Pons (tissue), 1 donor: ENCODE measurements around the gene EEF1AKMT1.
"Not testable (repeated sequence)": the region's sequence is repeated elsewhere in the genome, so short reads cannot be mapped to it uniquely, and the experiment has no call there.

Experiments
- DNase-seq: peaks from one replicate; pipeline ENCODE4 v3.0.0-alpha.2; 2016; ENCODE audit warnings: low spot score

EEF1AKMT1 gene

DNA sequence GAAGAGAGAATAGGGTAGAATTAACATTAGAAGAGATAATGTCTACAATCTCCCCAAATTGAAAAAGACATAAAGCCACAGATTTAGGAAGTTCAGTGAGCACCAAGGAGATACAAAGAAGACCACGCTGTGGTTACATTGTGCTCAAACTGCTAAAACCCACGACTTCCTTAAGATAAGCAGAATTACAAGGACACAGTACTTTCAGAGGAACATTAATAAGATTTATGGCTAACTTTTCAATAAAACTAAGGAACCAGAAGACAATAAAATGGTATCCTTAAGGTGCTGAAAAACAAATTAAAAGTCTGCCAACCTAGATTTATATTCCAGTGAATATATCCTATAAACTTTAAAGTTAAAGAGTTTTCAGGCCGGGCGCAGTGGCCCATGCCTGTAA, 77.7 kb downstream of the EEF1AKMT1 start:
- DNase-seq = no peak

DNA sequence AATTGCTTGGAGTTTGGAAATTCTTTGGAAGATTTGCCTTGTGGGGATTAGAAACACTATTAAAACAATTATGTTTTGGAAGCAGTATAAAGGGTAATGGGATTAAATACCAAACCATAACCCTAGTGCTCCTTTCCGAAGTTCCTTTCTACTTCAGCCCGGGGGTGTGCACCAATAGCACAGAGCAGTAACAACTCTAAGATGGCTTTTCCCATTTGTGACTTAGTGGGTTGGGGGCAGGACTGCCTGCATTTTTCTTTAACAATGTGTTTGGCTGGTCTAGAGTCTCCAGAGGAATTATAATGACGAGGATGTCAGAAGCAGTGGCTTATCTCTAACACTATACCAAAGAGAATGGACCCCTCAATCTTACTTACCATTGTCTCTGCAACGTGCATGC, 82.1 kb downstream of the EEF1AKMT1 start:
- DNase-seq = no peak

GRCh38 chr13:20689291-20689690, 84.5 kb downstream of the EEF1AKMT1 start:
- no peak for DNase-seq

DNA sequence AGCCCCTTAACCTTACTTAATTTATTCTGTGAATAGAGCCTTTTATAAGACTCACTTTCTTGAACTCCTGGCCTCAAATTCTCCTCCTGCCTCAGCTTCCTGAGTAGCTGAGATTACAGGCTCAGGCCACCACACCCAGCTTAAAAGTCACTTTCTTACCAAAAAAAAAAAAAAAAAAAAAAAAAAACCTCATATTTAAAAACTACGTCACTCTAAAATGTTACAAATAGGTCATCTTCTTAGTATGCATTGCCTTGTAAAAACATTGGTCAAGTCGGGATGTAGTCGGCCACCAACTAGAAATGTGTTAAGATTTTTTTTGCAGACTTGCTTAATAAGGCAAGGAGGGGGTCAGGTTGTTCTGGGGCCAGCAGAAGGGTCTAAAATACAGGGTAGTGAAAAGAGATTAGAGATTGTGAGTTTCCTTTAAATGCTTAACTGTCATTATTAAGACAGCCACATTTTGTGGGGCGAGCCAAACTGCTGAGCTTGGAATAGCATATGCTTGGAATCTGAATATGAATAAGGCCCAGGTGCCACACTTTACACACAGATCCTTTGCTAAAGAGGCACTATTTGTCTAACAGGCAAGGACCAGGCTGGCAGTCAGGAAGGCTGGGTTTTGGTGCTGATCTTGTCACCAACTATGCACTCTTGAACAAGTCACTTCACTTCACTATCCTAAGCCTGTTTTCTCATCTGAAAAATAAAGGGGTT, 86.7 kb downstream of the EEF1AKMT1 start:
- DNase-seq = no peak

DNA sequence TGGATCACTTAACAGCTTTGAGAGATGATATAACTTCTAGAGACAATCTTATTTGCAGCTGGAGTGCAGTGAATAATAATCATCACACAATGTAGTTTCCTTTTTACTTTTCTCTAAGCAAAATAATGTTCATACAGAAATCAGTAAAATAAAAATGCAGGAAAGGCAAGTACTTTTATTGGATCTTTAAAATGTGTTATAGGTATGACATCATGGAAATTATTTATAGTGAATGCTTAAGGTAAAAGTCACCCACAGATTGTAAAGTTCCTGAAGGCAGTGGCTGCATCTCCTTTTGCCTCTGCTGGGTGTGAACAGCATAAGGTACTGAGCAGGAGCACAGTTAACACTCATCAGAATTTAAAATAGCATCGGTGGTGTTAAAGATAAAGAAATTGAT, 87.6 kb downstream of the EEF1AKMT1 start:
- DNase-seq = no peak

DNA sequence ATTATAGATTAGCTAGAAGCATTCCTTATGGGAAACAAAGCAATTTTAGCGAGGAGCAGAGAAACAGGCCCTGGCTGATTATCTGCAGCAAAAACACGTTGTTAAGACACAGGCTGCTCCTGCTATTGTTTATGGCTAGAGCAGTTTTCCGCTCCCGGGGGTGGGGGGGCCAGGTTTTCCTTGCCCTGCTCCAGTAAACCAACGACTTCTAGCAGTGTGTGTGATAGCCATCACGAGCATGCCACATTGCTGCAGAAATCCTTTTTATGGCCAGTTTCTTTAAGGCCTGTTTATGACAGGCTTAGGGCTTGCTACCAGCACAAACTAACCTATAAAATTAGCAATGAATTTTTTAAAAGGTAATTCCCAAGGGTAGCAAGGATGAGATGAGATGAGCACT, 88.7 kb downstream of the EEF1AKMT1 start:
- no peak for DNase-seq

DNA sequence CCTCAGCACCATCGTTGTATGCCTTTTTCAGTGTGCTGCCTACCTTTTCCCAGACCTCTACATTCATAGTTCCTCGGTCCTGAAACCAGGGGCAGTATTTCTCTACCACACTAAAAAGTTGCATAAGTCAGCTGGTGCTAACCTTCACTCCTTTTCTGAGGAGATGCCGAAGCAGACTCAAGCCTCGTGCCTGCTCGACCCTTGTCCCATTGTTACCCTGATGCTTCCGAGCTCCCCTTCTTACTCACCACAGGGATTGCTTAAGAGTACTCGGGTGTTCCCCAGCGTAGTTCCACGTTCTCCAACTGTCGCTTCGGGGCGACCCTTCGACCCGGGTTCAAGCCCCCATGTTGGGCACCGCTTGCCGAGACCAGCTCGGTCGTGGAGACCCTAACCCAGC, 89.2 kb downstream of the EEF1AKMT1 start:
- DNase-seq = no peak

DNA sequence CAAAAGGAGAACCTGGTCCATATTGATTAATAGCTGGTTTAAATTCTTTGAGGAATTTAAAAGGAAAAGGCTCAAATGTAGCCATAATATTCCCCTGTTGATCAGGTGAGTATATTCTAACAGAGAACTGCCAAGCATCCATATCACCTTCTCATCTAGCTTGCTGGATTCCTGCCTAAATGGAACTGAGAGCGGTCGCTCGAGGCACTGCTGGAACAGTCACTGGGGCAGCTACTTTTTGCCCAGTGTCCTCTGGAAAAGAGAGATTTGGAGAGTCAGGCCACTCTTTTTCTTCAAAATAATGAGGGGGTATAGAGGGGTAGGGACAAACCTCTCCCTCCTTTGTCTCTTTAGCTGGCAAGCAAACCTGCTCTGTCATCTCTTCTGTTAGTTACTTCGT, 89.7 kb downstream of the EEF1AKMT1 start:
- DNase-seq = no peak

GRCh38 chr13:20682061-20682460, 91.7 kb downstream of the EEF1AKMT1 start:
- no peak for DNase-seq

DNA sequence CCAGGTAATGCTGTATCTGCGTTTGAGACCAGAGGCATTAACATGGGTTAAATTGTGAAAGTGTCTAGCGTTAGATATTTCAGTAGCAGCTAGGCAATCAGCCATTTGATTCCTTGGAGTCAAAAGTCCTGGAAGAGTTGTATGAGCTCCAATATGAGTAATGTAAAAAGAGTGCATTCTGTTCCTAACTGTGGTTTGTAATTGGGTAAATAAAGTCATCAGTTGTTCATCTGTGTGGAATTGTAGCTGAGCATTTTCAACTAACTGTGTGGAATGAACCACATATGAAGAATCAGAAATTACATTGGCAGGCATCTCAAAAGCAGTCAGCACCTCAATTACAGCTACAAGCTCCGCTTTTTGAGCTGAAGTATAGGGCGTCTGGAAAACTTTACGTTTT, 92.3 kb downstream of the EEF1AKMT1 start:
- not testable (repeated sequence) for DNase-seq

DNA sequence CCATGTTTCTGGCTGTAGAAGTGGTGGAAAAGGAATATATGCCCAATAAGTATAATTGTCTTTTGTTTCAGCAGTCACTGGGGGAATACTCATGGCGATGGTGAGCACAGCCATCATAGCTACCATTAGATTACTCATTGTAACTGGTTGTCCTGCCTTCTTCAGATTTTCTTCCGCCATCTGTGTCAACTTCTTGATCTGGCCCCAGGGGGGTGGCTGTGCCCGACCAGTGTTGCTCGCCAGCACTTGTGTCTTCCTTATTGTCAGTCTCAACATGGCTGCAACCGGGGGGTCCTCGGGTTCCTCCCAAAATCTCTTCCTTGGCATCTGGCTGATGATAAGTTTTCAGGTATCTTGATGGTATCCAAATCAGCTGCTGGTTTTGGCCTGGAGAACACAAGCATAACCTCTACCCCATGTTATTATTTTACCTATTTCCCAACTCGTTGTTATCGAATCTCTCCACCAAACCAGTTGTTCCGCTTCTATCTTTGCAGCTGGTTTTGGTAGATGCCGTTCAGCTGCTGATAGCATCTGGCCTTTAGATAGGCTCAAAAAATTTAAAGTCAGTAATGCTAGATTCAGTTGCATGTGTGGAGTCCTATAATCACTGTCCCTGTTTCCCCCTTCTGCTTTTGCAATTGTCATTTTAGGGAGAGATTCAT, 93.2 kb downstream of the EEF1AKMT1 start:
- no peak for DNase-seq

DNA sequence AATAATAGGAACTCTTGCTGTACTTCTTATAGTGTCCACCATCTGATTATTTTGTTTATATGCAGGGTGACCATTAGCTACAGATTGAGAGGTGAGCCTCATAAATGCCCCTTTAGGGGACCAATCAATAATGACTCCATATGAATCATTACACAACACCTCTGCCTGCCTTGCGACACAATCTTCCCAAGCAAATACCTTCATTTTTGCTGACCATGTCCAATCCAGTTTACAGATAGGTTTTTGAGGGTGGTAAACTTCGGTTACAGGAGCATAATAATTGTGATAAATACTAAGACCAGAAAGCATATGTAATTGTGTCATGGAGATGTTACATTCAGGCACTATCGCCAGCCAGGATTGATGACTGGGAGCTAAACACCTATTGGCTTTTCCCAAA, 93.9 kb downstream of the EEF1AKMT1 start:
- no peak for DNase-seq
